ENCODE data around the gene KLC4. TPM values are rescaled to one million over a fixed set of nuclear protein-coding genes. Genes with fewer than 3 reads are reported as not detected.
"Not testable (repeated sequence)": the region's sequence is repeated elsewhere in the genome, so short reads cannot be mapped to it uniquely, and the experiment has no call there.

KLC4 gene
- total RNA-seq, 3 donors from 2014 or later: 20.5 to 33.7 (median 21.0) TPM

DNA sequence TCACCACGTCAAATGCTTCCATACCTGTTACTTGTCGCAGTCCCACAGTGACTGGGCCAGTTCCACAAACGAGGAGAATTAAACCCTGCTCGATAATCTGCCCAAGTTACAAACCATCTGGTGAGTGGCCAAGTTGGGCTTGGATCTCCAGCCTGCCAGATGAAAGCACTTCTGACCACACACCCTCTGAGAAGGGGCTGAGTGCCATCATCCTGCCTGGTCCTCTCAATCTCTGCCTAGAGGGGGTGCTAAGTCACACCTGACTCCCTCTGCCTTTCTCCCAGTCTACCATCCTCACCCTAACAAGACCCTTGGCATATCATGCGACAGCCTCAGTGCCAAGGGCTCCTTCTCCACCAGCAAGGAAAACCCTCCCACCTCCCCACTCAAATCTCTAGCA, 22.2 kb upstream of the KLC4 start:
- Histone ChIP-seq H3K36me3 (peaks cover 11% of the 10 kb centered on the region), H3K4me1 (no peaks in the 10 kb centered on the region), H3K27ac (no peak overlapping the region), H3K9me3 (no peaks in the 10 kb centered on the region), H3K27me3 (no peaks in the 10 kb centered on the region), H3K4me3 (no peak overlapping the region)
- no peak for DNase-seq (ENCODE audit: low spot score in 2 of 2)
- intact Hi-C loops (cut with DNase I; ENCODE audit: low total_unique reads): no loop called here
- no peak for TF ChIP-seq CTCF (IDR thresholded peaks at IDR 0.05)
- TF ChIP-seq POLR2A (IDR thresholded peaks at IDR 0.05): no peak
- TF ChIP-seq POLR2AphosphoS5 (IDR thresholded peaks at IDR 0.05): no peak

DNA sequence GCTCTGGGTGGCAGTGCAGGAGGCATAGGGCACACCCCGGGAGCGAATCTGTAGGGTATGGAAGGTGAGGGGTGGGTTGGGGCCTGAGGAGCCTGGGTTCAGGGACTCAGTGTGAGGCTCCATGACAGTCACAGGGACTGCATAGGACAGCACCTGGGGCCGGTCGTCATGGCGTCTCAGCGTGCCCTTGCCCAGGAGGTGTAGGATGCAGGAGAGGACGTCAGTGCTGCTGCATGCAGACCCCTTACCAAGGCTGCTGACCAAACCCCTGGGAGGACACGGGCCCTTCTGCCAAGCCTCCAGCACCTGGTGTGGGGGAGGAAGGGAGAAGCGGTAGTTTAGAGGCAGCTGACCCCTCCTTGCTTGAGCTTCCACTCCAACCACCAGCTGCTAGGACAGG, 21.7 kb upstream of the KLC4 start:
- intact Hi-C loops (cut with DNase I; ENCODE audit: low total_unique reads): no loop called here
- no peak overlapping the region for H3K27ac ChIP-seq
- H3K9me3 ChIP-seq: no peaks in the 10 kb centered on the region
- peaks cover 11% of the 10 kb centered on the region for H3K36me3 ChIP-seq
- H3K27me3 ChIP-seq: no peaks in the 10 kb centered on the region
- no peak for DNase-seq (ENCODE audit: low spot score in 2 of 2)
- H3K4me1 ChIP-seq: no peaks in the 10 kb centered on the region
- H3K4me3 ChIP-seq: no peak overlapping the region
- TF ChIP-seq CTCF (IDR thresholded peaks at IDR 0.05): no peak
- TF ChIP-seq POLR2AphosphoS5 (IDR thresholded peaks at IDR 0.05): no peak
- TF ChIP-seq POLR2A (IDR thresholded peaks at IDR 0.05): no peak

- Histone ChIP-seq H3K27me3 (no peaks in the 10 kb centered on the region), H3K4me1 (no peaks in the 10 kb centered on the region), H3K9me3 (no peaks in the 10 kb centered on the region), H3K36me3 (peaks cover 11% of the 10 kb centered on the region), H3K4me3 (no peak overlapping the region), H3K27ac (no peak overlapping the region)
- intact Hi-C loops (cut with DNase I; ENCODE audit: low total_unique reads): no loop called here
- TF ChIP-seq POLR2A (IDR thresholded peaks at IDR 0.05) (no peak), POLR2AphosphoS5 (IDR thresholded peaks at IDR 0.05) (no peak), CTCF (IDR thresholded peaks at IDR 0.05) (no peak)
- no peak for DNase-seq (ENCODE audit: low spot score in 2 of 2)
Observed at GRCh38 chr6:43038727-43039126, 20.7 kb upstream of the KLC4 start.

- no peak overlapping the region for H3K4me3 ChIP-seq
- no peaks in the 10 kb centered on the region for H3K27me3 ChIP-seq
- H3K9me3 ChIP-seq: no peaks in the 10 kb centered on the region
- no peak overlapping the region for H3K27ac ChIP-seq
- DNase-seq (ENCODE audit: low spot score in 2 of 2): no peak
- TF ChIP-seq CTCF (IDR thresholded peaks at IDR 0.05) (no peak), POLR2AphosphoS5 (IDR thresholded peaks at IDR 0.05) (no peak), POLR2A (IDR thresholded peaks at IDR 0.05) (no peak)
- H3K4me1 ChIP-seq: no peaks in the 10 kb centered on the region
- intact Hi-C loops (cut with DNase I; ENCODE audit: low total_unique reads): no loop called here
- H3K36me3 ChIP-seq: peaks cover 11% of the 10 kb centered on the region
Observed at GRCh38 chr6:43040542-43041257, 18.7 kb upstream of the KLC4 start.

DNA sequence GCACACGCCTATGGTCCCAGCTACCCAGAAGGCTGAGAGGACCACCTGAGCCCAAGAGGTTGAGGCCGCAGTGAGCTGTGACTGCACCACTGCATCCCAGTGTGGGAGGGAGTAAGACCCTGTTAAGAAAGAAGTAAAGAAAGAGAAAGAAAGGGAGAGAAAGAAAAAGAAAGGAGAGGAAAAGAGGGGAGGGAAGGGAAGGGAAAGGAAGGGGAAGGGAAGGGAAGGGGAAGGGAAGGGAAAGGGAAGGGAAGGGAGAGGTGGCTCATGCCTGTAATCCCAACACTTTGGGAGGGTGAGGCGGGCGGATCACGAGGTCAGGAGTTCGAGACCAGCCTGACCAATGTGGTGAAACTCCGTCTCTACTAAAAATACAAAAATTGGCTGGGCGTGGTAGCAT, 18.0 kb upstream of the KLC4 start:
- DNase-seq (ENCODE audit: low spot score in 2 of 2); H3K4me1 ChIP-seq; H3K27me3 ChIP-seq; H3K4me3 ChIP-seq; H3K9me3 ChIP-seq; H3K27ac ChIP-seq; intact Hi-C loops (cut with DNase I; ENCODE audit: low total_unique reads): not testable (repeated sequence)
- H3K36me3 ChIP-seq: peaks cover 11% of the 10 kb centered on the region

All from breast epithelium (tissue), 4 donors.